Sigmoid colon (tissue), 7 donors: ENCODE data around the gene FAM210A. TPM values are rescaled to one million over a fixed set of nuclear protein-coding genes. Genes with fewer than 3 reads are reported as not detected.
A peak's percentile ranks its signal among the peaks of the same experiment; 100 is the strongest.

Source experiments
- DNase-seq: peaks from one replicate; pipeline ENCODE4 v3.0.0-alpha.2; 2019
- H3K27ac ChIP-seq, 4 donors: fragments of 200-600 bp; sonication (generic); one replicate each; pipeline ENCODE4 v1.5.1; 2016 to 2019; ENCODE audit warnings: mild to moderate bottlenecking in 1 of 4
- H3K27me3 ChIP-seq, 3 donors: fragments of 200-600 bp; sonication (generic); one replicate each; pipeline ENCODE4 v1.5.1; 2019; ENCODE audit warnings: mild to moderate bottlenecking in 1 of 3
- H3K36me3 ChIP-seq, 4 donors: fragments of 200-600 bp; sonication (generic); one replicate each; pipeline ENCODE4 v1.5.1; 2016 to 2019
- H3K4me1 ChIP-seq, 4 donors: fragments of 200-600 bp; sonication (generic); one replicate each; pipeline ENCODE4 v1.5.1; 2017 to 2019
- H3K4me3 ChIP-seq, 4 donors: fragments of 200-600 bp; sonication (generic); one replicate each; pipeline ENCODE4 v1.5.1; 2017 to 2019; ENCODE audit warnings: mild to moderate bottlenecking in 2 of 4, moderate library complexity in 1 of 4
- H3K9me3 ChIP-seq, 4 donors: fragments of 200-600 bp in 3 of 4; sonication (generic) in 3 of 4; one replicate each; pipeline versions ENCODE4 v1.5.1 to v1.6.1; 2013 to 2019
- EP300 ChIP-seq, 4 donors: sonication (generic); formaldehyde crosslinking; IDR thresholded peaks; one replicate each; pipeline ENCODE4 v1.6.1; 2017; ENCODE audit warnings: antibody characterized with exemption in 4 of 4
- POLR2A ChIP-seq, 2 donors: fragments of 450-650 bp; IDR thresholded peaks; one replicate each; pipeline ENCODE4 v1.6.1; 2016; ENCODE audit warnings: antibody characterized with exemption in 2 of 2, mild to moderate bottlenecking in 2 of 2, moderate library complexity in 2 of 2
- POLR2AphosphoS5 ChIP-seq, 4 donors: sonication (generic); formaldehyde crosslinking; IDR thresholded peaks; one replicate each; pipeline ENCODE4 v1.6.1; 2017; ENCODE audit warnings: antibody characterized with exemption in 4 of 4
- WGBS, 2 donors: extraction: QIAGEN DNeasy Blood & Tissue Kit; methylation state at CpG; one replicate each; pipeline ENCODE4 v1.1.7; 2013; 5-methylcytosine and 5-hydroxymethylcytosine counted together
- intact Hi-C: fragments of 100-400 bp; cut with DNase I; formaldehyde crosslinking; loops from one replicate; pipeline ENCODE4 v1.15.1; 2023
- polyA plus RNA-seq, 3 donors: library from polyadenylated mRNA; stranded (reverse); fragments of 200-250 nt; gene quantifications; one replicate each; pipeline ENCODE4 v1.2.3, GENCODE V29; 2013
- total RNA-seq, 4 donors: library from RNA; depleted of rRNA; stranded (reverse); fragments of >200 nt; gene quantifications; one replicate each; pipeline ENCODE4 v1.1.0, GENCODE V29; 2016
- TF ChIP-seq, protein P1 (sequence below), 4 experiments: fragments of 450-650 bp in 3 of 4; fragments of 200-600 bp in 1 of 4; IDR thresholded peaks; one replicate each; pipeline ENCODE4 v1.5.1; 2016 to 2019; ENCODE audit warnings: antibody characterized with exemption in 4 of 4, mild to moderate bottlenecking in 3 of 4, moderate library complexity in 2 of 4
- donor health status: healthy with polysubstance abuse.
- donor health status: Bipolar disorder and iron deficiency.
- donor health status: healthy.

FAM210A gene
- total and polyA plus RNA-seq, 7 donors, result 4.8 to 19.6 (median 11.3) TPM

DNA sequence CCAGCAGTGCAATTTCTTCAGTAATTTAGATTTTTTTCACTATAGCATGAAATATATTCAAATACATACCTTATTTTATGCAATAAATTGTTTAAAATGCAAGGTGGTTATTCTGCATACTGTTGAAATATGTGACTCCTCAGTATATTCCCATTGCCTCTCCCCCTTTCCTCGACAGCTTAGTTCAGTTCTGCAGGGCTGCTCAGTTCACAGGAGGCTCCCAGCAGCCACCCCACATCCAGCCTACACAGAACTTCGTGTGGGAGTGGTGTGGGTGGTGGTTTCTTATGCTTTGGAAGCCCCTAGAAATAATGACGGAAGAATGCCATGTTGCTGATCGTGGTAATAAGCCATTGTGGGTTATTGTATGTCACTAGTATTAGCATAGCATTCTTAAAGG is 79.7 kb downstream of the FAM210A start:
- Histone ChIP-seq H3K9me3 (no peaks in the 10 kb centered on the region), H3K27ac (no peak overlapping the region), H3K36me3 (peaks cover 0 to 21% (median 9%) of the 10 kb centered on the region in 4 donors), H3K4me3 (no peak overlapping the region), H3K4me1 (peaks cover 0 to 6% (median 5%) of the 10 kb centered on the region in 4 donors), H3K27me3 (no peaks in the 10 kb centered on the region)
- TF ChIP-seq POLR2AphosphoS5 (IDR thresholded peaks at IDR 0.05) (no peak), POLR2A (IDR thresholded peaks at IDR 0.05) (no peak), EP300 (IDR thresholded peaks at IDR 0.05) (no peak)
- TF ChIP-seq, protein P1, sequence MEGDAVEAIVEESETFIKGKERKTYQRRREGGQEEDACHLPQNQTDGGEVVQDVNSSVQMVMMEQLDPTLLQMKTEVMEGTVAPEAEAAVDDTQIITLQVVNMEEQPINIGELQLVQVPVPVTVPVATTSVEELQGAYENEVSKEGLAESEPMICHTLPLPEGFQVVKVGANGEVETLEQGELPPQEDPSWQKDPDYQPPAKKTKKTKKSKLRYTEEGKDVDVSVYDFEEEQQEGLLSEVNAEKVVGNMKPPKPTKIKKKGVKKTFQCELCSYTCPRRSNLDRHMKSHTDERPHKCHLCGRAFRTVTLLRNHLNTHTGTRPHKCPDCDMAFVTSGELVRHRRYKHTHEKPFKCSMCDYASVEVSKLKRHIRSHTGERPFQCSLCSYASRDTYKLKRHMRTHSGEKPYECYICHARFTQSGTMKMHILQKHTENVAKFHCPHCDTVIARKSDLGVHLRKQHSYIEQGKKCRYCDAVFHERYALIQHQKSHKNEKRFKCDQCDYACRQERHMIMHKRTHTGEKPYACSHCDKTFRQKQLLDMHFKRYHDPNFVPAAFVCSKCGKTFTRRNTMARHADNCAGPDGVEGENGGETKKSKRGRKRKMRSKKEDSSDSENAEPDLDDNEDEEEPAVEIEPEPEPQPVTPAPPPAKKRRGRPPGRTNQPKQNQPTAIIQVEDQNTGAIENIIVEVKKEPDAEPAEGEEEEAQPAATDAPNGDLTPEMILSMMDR (IDR thresholded peaks at IDR 0.05), result no peak
- DNase-seq, result peak; percentile 12
- intact Hi-C loops, result no loop called here
- 85 to 87% methylated on average over 4 of the region's 4 CpGs for WGBS, 2 donors

DNA sequence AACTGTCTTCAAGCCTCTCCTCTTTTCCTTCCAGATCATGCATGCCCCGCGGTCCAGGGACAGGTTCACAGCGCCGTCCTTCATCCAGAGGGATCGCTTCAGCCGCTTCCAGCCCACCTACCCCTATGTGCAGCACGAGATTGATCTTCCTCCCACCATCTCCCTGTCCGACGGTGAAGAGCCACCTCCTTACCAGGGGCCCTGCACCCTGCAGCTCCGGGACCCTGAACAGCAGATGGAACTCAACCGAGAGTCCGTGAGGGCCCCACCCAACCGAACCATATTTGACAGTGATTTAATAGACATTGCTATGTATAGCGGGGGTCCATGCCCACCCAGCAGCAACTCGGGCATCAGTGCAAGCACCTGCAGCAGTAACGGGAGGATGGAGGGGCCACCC is 81.3 kb downstream of the FAM210A start:
- H3K27ac ChIP-seq, result no peak overlapping the region
- H3K27me3 ChIP-seq, result no peaks in the 10 kb centered on the region
- peaks cover 0 to 21% (median 9%) of the 10 kb centered on the region in 4 donors for H3K36me3 ChIP-seq
- WGBS, 2 donors, result 95 to 96% methylated on average over 16 of the region's 16 CpGs
- no peaks in the 10 kb centered on the region for H3K9me3 ChIP-seq
- H3K4me1 ChIP-seq, result peaks cover 0 to 20% (median 10%) of the 10 kb centered on the region in 4 donors
- TF ChIP-seq EP300 (IDR thresholded peaks at IDR 0.05) (no peak), POLR2A (IDR thresholded peaks at IDR 0.05) (no peak), POLR2AphosphoS5 (IDR thresholded peaks at IDR 0.05) (no peak)
- TF ChIP-seq, protein P1 (IDR thresholded peaks at IDR 0.05), result no peak
- no peak overlapping the region for H3K4me3 ChIP-seq
- DNase-seq, result peak; percentile 35
- intact Hi-C loops, result no loop called here

DNA sequence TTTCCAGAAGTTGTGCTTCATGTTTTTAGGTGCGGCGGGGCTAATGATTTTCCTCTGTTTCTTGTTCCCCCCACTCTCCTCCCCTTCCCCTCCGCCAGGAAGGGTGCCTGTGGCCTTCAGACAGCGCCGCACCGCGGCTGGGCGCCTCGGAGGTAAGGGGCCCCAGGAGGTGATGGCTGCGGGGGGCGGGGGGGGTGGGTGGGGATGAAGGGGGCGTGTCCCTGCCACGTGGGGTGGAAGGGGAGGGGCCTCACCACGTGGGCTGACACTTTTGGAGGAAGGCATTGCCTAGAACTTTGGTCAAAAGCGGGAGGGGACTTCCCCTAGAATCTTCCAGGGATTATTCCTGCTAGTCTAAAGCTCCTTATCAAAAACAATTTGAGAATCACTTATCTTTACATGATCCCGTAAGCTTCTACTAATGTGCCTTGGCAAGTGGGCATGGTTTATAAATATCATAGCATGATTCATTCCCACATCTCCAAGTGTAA is 83.1 kb downstream of the FAM210A start:
- Histone ChIP-seq H3K4me1 (peaks cover 0 to 20% (median 10%) of the 10 kb centered on the region in 4 donors), H3K27ac (no peak overlapping the region), H3K9me3 (no peaks in the 10 kb centered on the region), H3K36me3 (peaks cover 0 to 21% (median 9%) of the 10 kb centered on the region in 4 donors), H3K27me3 (no peaks in the 10 kb centered on the region), H3K4me3 (no peak overlapping the region)
- peak; percentile 40 for DNase-seq
- intact Hi-C loops, result loop anchor here (5.0 kb wide), 1 partner anchor 526 kb away; no protein-coding TSS in a partner anchor
- TF ChIP-seq POLR2AphosphoS5 (IDR thresholded peaks at IDR 0.05), result no peak
- TF ChIP-seq, protein P1 (IDR thresholded peaks at IDR 0.05), result no peak
- TF ChIP-seq EP300 (IDR thresholded peaks at IDR 0.05), result no peak
- TF ChIP-seq POLR2A (IDR thresholded peaks at IDR 0.05), result no peak
- WGBS, 2 donors, result 85 to 86% methylated on average over 16 of the region's 16 CpGs

DNA sequence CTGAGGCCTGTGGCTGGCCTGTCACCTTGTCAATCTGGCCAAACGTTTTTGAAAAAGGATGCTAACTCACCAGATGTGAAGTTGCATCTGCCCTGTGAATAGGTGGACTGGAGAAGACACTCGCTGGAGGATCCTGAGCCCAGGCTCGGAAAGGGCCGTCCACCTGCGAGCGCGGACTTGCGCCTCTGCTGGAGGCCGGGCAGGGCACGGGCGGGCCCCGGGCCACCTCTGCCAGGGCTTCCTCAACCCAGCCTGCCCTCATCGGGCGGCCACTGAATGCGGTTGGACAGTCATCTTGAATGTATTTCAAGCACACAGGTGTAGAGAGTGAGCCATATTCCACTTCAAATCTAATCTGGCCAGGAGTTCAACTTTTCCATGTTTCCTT is 83.9 kb downstream of the FAM210A start:
- peaks cover 0 to 21% (median 9%) of the 10 kb centered on the region in 4 donors for H3K36me3 ChIP-seq
- no peak for DNase-seq
- H3K27ac ChIP-seq, result peak overlapping the region in 3 of 4 donors; percentile 36 to 60 (median 59)
- intact Hi-C loops, result loop anchor here (5.0 kb wide), 1 partner anchor 525 kb away; no protein-coding TSS in a partner anchor
- TF ChIP-seq EP300 (IDR thresholded peaks at IDR 0.05) (no peak), POLR2A (IDR thresholded peaks at IDR 0.05) (no peak), POLR2AphosphoS5 (IDR thresholded peaks at IDR 0.05) (no peak)
- TF ChIP-seq, protein P1 (IDR thresholded peaks at IDR 0.05), result no peak
- H3K9me3 ChIP-seq, result no peaks in the 10 kb centered on the region
- 93 to 95% methylated on average over 15 of the region's 15 CpGs for WGBS, 2 donors
- H3K4me1 ChIP-seq, result peaks cover 0 to 20% (median 10%) of the 10 kb centered on the region in 4 donors
- H3K4me3 ChIP-seq, result peak overlapping the region in 2 of 4 donors; percentile 49
- no peaks in the 10 kb centered on the region for H3K27me3 ChIP-seq
